ENCODE measurements around the gene HS1BP3.

Gene HS1BP3

GRCh38 chr2:20649576-20649975 is 1.3 kb downstream of the HS1BP3 start:
- Histone ChIP-seq H3K27ac (ENCODE audit: low read length) (no peak overlapping the region), H3K4me1 (ENCODE audit: control insufficient read depth in 1 of 2, insufficient read depth in 2 of 2, low read length in 2 of 2) (peaks cover 6 to 34% of the 10 kb centered on the region in 2 donors), H3K36me3 (ENCODE audit: control insufficient read depth in 1 of 2, insufficient read depth in 2 of 2, low read length in 2 of 2) (peaks cover 8 to 24% of the 10 kb centered on the region in 2 donors), H3K4me3 (ENCODE audit: low read depth in 1 of 2, low read length in 2 of 2) (peak overlapping the region; percentile 84), H3K9me3 (ENCODE audit: control insufficient read depth in 1 of 2, low read length in 2 of 2) (no peaks in the 10 kb centered on the region), H3K27me3 (ENCODE audit: low read depth, low read length) (no peaks in the 10 kb centered on the region)

DNA sequence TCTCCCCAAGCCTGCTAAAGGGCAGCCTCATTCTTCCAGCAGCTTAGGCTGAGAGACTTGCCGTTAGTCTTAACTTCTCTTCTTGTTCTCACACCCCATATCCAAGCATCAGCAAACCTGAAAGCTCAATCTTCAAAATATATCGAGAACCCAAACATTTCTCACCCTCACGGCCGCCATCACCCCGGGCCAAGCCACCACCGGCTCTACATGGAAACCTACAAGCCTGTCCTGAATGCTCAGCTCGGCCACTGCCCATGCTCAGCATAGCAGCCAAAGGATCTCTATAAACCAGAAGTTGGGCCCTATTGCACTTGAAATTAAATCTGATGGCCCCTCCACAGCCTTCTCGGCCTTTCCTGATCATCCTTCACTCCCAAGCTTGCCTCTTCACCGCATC is 2.1 kb downstream of the HS1BP3 start:
- peaks cover 6 to 34% of the 10 kb centered on the region in 2 donors for H3K4me1 ChIP-seq (ENCODE audit: control insufficient read depth in 1 of 2, insufficient read depth in 2 of 2, low read length in 2 of 2)
- H3K4me3 ChIP-seq (ENCODE audit: low read depth in 1 of 2, low read length in 2 of 2): no peak overlapping the region
- peaks cover 12 to 31% of the 10 kb centered on the region in 2 donors for H3K36me3 ChIP-seq (ENCODE audit: control insufficient read depth in 1 of 2, insufficient read depth in 2 of 2, low read length in 2 of 2)
- H3K27ac ChIP-seq (ENCODE audit: low read length): no peak overlapping the region
- H3K27me3 ChIP-seq (ENCODE audit: low read depth, low read length): no peaks in the 10 kb centered on the region
- no peaks in the 10 kb centered on the region for H3K9me3 ChIP-seq (ENCODE audit: control insufficient read depth in 1 of 2, low read length in 2 of 2)

DNA sequence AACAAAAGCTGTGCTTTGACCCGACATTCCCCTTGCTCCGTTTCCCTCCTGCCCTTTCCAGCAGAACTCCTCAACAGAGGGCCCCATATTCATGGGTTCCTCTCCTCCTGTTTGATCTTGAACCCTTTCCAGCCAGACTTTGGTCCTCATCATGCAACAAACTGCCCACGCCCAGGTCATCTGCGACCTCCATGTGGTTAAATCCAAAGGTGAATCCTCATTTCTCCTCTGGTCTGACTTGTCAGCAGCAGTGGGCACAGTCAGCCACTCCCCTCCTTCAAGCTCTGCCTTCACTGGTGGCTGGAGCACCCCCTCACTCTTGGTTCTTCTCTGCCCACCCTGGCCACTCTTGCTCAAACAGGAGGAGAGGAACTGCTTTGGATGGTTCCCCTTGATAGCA is 2.7 kb downstream of the HS1BP3 start:
- Histone ChIP-seq H3K36me3 (ENCODE audit: control insufficient read depth in 1 of 2, insufficient read depth in 2 of 2, low read length in 2 of 2) (peaks cover 12 to 35% of the 10 kb centered on the region in 2 donors), H3K27ac (ENCODE audit: low read length) (no peak overlapping the region), H3K9me3 (ENCODE audit: control insufficient read depth in 1 of 2, low read length in 2 of 2) (no peaks in the 10 kb centered on the region), H3K4me3 (ENCODE audit: low read depth in 1 of 2, low read length in 2 of 2) (no peak overlapping the region), H3K27me3 (ENCODE audit: low read depth, low read length) (no peaks in the 10 kb centered on the region), H3K4me1 (ENCODE audit: control insufficient read depth in 1 of 2, insufficient read depth in 2 of 2, low read length in 2 of 2) (peaks cover 6 to 34% of the 10 kb centered on the region in 2 donors)

- Histone ChIP-seq H3K4me1 (ENCODE audit: control insufficient read depth in 1 of 2, insufficient read depth in 2 of 2, low read length in 2 of 2) (peaks cover 6 to 34% of the 10 kb centered on the region in 2 donors), H3K27me3 (ENCODE audit: low read depth, low read length) (no peaks in the 10 kb centered on the region), H3K4me3 (ENCODE audit: low read depth in 1 of 2, low read length in 2 of 2) (no peak overlapping the region), H3K36me3 (ENCODE audit: control insufficient read depth in 1 of 2, insufficient read depth in 2 of 2, low read length in 2 of 2) (peaks cover 12 to 38% of the 10 kb centered on the region in 2 donors), H3K9me3 (ENCODE audit: control insufficient read depth in 1 of 2, low read length in 2 of 2) (no peaks in the 10 kb centered on the region), H3K27ac (ENCODE audit: low read length) (no peak overlapping the region)
These were observed 3.2 kb downstream of the HS1BP3 start for GRCh38 chr2:20647738-20648137.

GRCh38 chr2:20647211-20647610 is 3.7 kb downstream of the HS1BP3 start:
- no peaks in the 10 kb centered on the region for H3K27me3 ChIP-seq (ENCODE audit: low read depth, low read length)
- H3K4me3 ChIP-seq (ENCODE audit: low read depth in 1 of 2, low read length in 2 of 2): no peak overlapping the region
- H3K36me3 ChIP-seq (ENCODE audit: control insufficient read depth in 1 of 2, insufficient read depth in 2 of 2, low read length in 2 of 2): peaks cover 12 to 38% of the 10 kb centered on the region in 2 donors
- no peaks in the 10 kb centered on the region for H3K9me3 ChIP-seq (ENCODE audit: control insufficient read depth in 1 of 2, low read length in 2 of 2)
- H3K27ac ChIP-seq (ENCODE audit: low read length): no peak overlapping the region
- peaks cover 7 to 39% of the 10 kb centered on the region in 2 donors for H3K4me1 ChIP-seq (ENCODE audit: control insufficient read depth in 1 of 2, insufficient read depth in 2 of 2, low read length in 2 of 2)

GRCh38 chr2:20646446-20646845 is 4.5 kb downstream of the HS1BP3 start:
- H3K9me3 ChIP-seq (ENCODE audit: control insufficient read depth in 1 of 2, low read length in 2 of 2): no peaks in the 10 kb centered on the region
- H3K27me3 ChIP-seq (ENCODE audit: low read depth, low read length): no peaks in the 10 kb centered on the region
- no peak overlapping the region for H3K4me3 ChIP-seq (ENCODE audit: low read depth in 1 of 2, low read length in 2 of 2)
- no peak overlapping the region for H3K27ac ChIP-seq (ENCODE audit: low read length)
- H3K4me1 ChIP-seq (ENCODE audit: control insufficient read depth in 1 of 2, insufficient read depth in 2 of 2, low read length in 2 of 2): peaks cover 11 to 42% of the 10 kb centered on the region in 2 donors
- H3K36me3 ChIP-seq (ENCODE audit: control insufficient read depth in 1 of 2, insufficient read depth in 2 of 2, low read length in 2 of 2): peaks cover 16 to 38% of the 10 kb centered on the region in 2 donors

DNA sequence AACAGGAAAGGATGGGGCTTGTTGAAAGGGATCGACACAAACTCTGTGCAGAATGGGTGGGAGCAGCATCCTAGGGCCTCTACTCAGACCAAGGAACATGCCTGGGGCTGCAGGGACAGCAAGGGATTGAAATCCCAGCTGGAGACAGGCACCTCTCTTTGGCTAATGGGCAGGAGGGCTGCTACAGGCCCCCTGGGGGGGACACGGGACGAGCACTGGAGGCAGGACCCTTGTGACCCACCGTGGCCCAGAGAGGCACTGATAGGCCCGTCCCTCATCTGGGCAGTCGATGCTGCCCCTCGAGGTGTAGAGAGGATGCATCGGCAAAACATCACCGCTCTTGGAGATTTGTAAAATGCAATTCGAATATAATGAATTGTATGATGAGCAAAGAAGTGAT is 5.1 kb downstream of the HS1BP3 start:
- Histone ChIP-seq H3K36me3 (ENCODE audit: control insufficient read depth in 1 of 2, insufficient read depth in 2 of 2, low read length in 2 of 2) (peaks cover 22 to 38% of the 10 kb centered on the region in 2 donors), H3K4me3 (ENCODE audit: low read depth in 1 of 2, low read length in 2 of 2) (no peak overlapping the region), H3K4me1 (ENCODE audit: control insufficient read depth in 1 of 2, insufficient read depth in 2 of 2, low read length in 2 of 2) (peaks cover 11 to 40% of the 10 kb centered on the region in 2 donors), H3K27me3 (ENCODE audit: low read depth, low read length) (no peaks in the 10 kb centered on the region), H3K27ac (ENCODE audit: low read length) (no peak overlapping the region), H3K9me3 (ENCODE audit: control insufficient read depth in 1 of 2, low read length in 2 of 2) (no peaks in the 10 kb centered on the region)

DNA sequence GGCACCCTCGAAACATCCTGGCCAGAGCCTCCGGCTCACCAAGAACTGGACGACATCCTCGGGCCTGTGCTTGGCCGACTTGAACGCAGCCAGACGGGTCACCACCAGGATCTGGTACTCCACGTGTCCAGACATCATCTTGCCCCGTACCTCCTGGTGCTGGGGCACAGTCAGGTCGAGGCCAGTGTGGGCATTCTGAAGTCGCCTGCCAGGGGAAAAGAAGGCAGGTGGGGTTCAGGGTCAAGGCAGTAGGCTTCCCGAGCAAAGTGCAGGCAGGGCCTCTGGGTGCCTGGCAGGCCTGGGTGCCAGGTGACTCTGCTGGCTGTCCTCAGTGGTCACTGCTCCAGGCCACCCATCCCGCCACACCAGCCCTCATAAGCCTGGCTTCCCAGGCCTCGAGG is 5.6 kb downstream of the HS1BP3 start:
- H3K27ac ChIP-seq (ENCODE audit: low read length): no peak overlapping the region
- H3K4me3 ChIP-seq (ENCODE audit: low read depth in 1 of 2, low read length in 2 of 2): no peak overlapping the region
- H3K27me3 ChIP-seq (ENCODE audit: low read depth, low read length): no peaks in the 10 kb centered on the region
- H3K9me3 ChIP-seq (ENCODE audit: control insufficient read depth in 1 of 2, low read length in 2 of 2): no peaks in the 10 kb centered on the region
- H3K36me3 ChIP-seq (ENCODE audit: control insufficient read depth in 1 of 2, insufficient read depth in 2 of 2, low read length in 2 of 2): peaks cover 25 to 42% of the 10 kb centered on the region in 2 donors
- peaks cover 11 to 40% of the 10 kb centered on the region in 2 donors for H3K4me1 ChIP-seq (ENCODE audit: control insufficient read depth in 1 of 2, insufficient read depth in 2 of 2, low read length in 2 of 2)

GRCh38 chr2:20643826-20644225 is 7.1 kb downstream of the HS1BP3 start:
- Histone ChIP-seq H3K27ac (ENCODE audit: low read length) (no peak overlapping the region), H3K27me3 (ENCODE audit: low read depth, low read length) (no peaks in the 10 kb centered on the region), H3K9me3 (ENCODE audit: control insufficient read depth in 1 of 2, low read length in 2 of 2) (no peaks in the 10 kb centered on the region), H3K4me1 (ENCODE audit: control insufficient read depth in 1 of 2, insufficient read depth in 2 of 2, low read length in 2 of 2) (peaks cover 5 to 27% of the 10 kb centered on the region in 2 donors), H3K36me3 (ENCODE audit: control insufficient read depth in 1 of 2, insufficient read depth in 2 of 2, low read length in 2 of 2) (peaks cover 38 to 52% of the 10 kb centered on the region in 2 donors), H3K4me3 (ENCODE audit: low read depth in 1 of 2, low read length in 2 of 2) (no peak overlapping the region)

- peaks cover 38 to 59% of the 10 kb centered on the region in 2 donors for H3K36me3 ChIP-seq (ENCODE audit: control insufficient read depth in 1 of 2, insufficient read depth in 2 of 2, low read length in 2 of 2)
- H3K9me3 ChIP-seq (ENCODE audit: control insufficient read depth in 1 of 2, low read length in 2 of 2): no peaks in the 10 kb centered on the region
- peaks cover 5 to 19% of the 10 kb centered on the region in 2 donors for H3K4me1 ChIP-seq (ENCODE audit: control insufficient read depth in 1 of 2, insufficient read depth in 2 of 2, low read length in 2 of 2)
- no peaks in the 10 kb centered on the region for H3K27me3 ChIP-seq (ENCODE audit: low read depth, low read length)
- H3K27ac ChIP-seq (ENCODE audit: low read length): no peak overlapping the region
- H3K4me3 ChIP-seq (ENCODE audit: low read depth in 1 of 2, low read length in 2 of 2): no peak overlapping the region
These were observed 7.8 kb downstream of the HS1BP3 start for GRCh38 chr2:20643060-20643459.

GRCh38 chr2:20642055-20642971 is 8.6 kb downstream of the HS1BP3 start:
- peaks cover 38 to 64% of the 10 kb centered on the region in 2 donors for H3K36me3 ChIP-seq (ENCODE audit: control insufficient read depth in 1 of 2, insufficient read depth in 2 of 2, low read length in 2 of 2)
- H3K4me1 ChIP-seq (ENCODE audit: control insufficient read depth in 1 of 2, insufficient read depth in 2 of 2, low read length in 2 of 2): peaks cover 5 to 12% of the 10 kb centered on the region in 2 donors
- no peaks in the 10 kb centered on the region for H3K9me3 ChIP-seq (ENCODE audit: control insufficient read depth in 1 of 2, low read length in 2 of 2)
- H3K27ac ChIP-seq (ENCODE audit: low read length): peak overlapping the region; percentile 84
- H3K4me3 ChIP-seq (ENCODE audit: low read depth in 1 of 2, low read length in 2 of 2): peak overlapping the region in 1 of 2 donors; percentile 27
- H3K27me3 ChIP-seq (ENCODE audit: low read depth, low read length): no peaks in the 10 kb centered on the region

All from muscle layer of duodenum (tissue), 2 donors.